Stimulated activated CD8-positive, alpha-beta memory T cell treated with anti-CD3 and anti-CD28 coated beads, Interleukin-7, amount 100 ng/mL, for 24 hours (primary cell): Measurements from ENCODE around the gene TOE1.

Experiments used
- DNase-seq: peaks from one replicate; pipeline ENCODE4 v3.0.0-alpha.2; 2020; ENCODE audit warnings: low read depth

The TOE1 gene

DNA sequence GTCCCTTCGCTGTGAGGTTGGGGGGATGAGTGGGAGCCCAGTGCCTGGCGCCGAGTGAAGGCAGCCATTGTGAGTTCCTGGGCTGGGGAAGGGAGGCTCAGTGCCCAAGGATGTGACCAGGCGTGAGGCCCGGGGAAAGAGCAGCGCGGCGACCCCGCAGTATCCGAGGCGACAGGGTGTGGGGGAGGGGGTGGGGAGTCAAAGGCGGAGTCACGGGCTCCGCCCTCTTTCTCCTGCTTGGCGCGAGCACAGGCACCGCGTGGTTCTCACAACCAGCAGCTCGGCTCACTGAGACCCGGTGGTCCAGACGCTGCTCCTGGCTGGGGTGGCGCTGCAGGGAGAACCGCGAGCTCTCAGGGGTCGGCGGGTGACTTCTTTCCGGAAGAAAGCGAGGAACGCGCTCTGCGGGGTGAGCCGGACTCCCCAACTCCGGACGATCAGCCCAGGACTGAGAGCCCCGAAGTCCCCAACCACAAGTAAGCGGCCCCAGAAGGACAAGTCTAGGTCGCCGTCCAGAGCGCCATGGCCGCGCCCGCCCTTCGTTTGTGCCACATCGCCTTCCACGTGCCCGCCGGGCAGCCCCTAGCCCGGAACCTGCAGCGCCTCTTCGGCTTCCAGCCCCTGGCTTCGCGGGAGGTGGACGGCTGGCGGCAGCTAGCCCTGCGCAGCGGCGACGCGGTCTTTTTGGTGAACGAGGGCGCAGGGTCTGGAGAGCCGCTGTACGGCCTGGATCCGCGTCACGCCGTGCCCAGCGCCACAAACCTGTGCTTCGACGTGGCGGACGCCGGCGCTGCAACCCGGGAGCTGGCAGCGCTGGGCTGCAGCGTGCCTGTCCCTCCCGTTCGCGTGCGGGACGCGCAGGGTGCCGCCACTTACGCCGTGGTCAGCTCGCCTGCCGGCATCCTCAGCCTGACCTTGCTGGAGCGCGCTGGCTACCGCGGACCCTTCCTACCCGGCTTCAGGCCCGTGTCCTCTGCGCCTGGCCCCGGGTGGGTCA is 13.0 kb upstream of the TOE1 start, which contains the start of gene HPDL:
HPDL (plus strand) TSS at position 269 of the 997 bp plus-strand sequence; CDS start at position 523, 254 bp downstream.
- DNase-seq: peak; percentile 51

DNA sequence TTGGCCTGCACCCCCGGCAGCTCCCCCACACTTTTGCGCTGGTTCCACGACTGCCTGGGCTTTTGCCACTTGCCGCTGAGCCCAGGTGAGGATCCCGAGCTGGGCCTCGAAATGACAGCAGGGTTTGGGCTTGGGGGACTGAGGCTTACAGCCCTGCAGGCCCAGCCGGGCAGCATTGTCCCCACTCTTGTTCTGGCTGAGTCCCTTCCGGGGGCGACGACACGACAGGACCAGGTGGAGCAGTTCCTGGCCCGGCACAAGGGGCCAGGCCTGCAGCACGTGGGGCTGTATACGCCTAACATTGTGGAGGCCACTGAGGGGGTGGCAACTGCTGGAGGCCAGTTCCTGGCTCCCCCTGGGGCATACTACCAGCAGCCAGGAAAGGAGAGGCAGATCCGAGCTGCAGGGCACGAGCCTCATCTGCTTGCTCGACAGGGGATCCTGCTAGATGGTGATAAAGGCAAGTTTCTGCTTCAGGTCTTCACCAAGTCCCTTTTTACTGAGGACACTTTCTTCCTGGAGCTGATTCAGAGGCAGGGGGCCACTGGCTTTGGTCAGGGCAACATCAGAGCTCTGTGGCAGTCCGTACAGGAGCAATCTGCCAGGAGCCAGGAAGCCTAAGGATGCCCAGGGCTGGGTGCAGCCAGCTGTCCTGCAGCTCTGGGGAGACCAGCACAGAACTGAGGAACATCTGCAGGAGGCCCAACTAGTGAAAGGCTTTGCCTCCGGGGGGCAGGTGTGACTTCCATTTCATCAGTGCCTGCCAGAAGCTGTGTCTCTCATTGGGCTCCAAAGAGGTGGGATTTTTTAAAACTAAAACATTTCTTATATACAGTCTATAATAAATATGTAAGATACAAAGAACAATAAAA is 12.1 kb upstream of the TOE1 start:
- no peak for DNase-seq

DNA sequence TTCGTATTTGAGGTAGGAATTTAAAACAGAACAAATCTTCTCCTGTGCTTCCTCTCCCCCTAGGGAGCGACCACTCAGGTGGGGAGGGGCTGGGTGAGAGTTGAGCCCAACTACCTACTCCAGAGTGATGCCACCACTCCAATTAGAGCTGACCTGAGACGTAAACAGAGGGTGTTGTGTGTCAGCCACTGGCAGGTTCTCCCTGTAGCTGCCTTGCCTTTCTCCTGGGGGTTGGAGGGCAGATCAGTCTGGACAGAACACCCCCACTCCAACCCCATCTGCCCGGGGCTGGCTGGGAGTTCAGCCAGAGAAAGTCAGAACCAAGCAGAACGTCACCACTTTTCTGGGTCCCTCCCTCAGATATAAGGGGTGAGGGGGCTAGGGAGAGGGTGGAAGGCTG is 11.3 kb upstream of the TOE1 start:
- DNase-seq: no peak

DNA sequence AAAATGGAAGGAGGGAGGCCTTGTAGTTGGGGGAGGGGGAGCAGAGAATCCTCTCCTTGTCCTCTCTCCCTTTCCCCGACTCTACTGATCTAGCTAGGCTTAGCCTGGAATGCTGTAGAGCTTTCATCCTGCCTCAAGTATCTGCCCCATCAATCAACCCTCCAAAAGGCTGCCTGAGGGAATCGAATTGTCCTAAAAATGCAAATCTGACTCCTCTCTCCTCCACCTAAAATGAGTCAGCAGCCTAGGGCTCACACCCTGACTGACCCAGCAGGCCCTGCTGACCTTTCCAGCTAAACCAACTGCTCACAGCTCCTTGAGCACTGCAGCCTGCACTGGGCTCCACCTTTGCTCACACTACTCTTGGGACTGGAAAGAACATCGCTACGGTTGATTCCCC is 10.5 kb upstream of the TOE1 start:
- DNase-seq: no peak

GRCh38 chr1:45331436-45332345 is 8.3 kb upstream of the TOE1 start:
- no peak for DNase-seq

DNA sequence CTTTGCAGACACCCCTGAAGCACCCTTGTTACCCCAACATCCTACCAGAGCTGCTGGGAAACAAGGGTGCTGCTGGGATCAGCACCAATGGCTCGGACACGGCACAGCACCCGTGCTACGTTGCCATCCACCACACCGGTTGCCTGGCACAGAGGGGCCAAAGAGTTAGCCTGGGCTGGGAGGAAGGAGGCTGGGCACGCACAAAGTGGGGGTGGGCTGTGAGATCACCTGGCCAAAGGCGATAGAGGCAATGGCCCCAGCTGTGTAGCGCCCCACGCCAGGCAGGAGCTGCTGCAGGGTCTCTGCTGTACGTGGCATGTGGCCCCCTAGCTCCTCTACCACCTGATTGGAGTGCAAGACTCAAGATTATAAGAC is 7.6 kb upstream of the TOE1 start:
- no peak for DNase-seq

GRCh38 chr1:45334308-45335245 is 5.4 kb upstream of the TOE1 start:
- no peak for DNase-seq

GRCh38 chr1:45335855-45336324 is 4.1 kb upstream of the TOE1 start:
- no peak for DNase-seq

DNA sequence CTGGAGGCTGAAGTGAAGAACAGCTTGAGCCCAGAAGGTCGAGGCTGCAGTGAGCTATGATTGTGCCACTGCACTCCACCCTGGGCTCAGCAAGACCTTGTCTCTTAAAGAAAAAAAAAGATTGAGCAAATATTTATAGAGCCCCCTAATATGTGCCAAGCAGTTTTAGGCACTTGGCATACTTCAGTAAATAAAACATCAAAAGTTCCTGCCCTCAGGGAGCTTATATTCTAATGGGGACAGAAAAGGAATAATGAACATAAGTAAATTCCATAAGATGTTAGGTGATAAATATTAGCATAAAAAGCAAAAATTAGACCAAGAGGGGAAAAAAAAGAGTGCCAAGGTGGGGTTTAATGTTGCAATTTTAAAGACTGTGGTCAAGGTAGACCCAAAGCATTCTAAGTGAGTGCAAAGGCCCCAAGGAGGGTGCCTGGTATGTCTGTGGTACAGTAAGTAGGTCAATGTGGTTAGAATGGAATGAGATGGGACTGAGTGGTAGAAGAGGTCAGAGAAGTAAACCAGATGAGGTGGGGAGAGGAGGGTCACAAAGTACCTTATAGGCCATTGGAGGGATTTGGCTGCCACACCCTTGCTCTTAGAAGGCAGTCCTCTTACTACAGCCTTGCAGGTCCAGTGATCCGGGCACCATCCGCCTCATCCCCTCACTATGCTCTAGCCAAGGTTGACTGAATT is 2.2 kb upstream of the TOE1 start:
- no peak for DNase-seq

DNA sequence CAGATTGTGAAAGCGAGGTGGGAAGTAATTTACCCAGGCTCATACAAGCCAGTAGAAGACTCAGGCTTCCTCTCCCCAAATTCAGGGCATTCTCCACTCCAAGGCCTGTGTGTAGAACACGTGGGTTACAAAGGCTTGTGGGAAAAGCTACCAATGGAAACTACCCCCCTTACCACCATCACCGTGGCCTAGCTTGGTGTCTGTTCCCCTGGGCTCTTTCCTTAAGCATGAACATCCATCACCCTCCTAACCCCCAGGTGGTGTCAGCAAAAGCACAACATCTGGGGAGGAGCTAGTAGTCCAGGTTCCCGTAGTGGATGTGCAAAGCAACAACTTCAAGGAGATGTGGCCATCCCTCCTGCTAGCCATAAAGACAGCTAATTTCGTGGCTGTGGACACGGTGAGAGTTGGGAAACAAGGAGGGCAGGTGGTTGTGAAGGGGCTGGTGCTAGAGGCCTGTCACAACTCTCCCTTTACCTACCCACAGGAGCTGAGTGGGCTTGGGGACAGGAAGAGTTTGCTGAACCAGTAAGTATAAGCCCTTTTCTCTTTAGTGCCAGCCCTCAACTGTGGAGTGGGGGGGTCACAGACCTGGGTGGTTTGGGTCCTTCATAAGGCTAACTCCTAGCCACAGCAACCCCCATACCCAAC is 971 bp downstream of the TOE1 start:
- no peak for DNase-seq

DNA sequence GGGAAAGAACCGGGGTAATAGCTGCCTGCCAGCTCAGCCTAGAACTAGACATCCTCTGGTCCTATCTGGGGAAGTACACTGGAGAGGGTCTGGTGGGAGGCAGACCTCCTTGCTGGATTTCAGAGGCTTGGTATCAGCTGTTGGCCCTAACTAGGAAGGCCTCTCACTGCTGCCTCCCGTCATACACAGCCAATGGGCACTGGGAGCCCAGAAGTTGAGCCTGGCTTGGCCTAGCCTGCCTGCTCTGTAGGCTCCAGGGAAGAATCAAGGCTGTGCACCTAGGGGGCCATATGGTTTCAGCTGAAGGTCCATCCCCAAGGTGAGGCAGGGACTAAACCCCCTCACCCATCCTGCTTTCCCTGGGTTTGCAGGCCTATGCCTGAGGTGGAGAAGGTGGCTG is 4.5 kb downstream of the TOE1 start:
- DNase-seq: no peak

DNA sequence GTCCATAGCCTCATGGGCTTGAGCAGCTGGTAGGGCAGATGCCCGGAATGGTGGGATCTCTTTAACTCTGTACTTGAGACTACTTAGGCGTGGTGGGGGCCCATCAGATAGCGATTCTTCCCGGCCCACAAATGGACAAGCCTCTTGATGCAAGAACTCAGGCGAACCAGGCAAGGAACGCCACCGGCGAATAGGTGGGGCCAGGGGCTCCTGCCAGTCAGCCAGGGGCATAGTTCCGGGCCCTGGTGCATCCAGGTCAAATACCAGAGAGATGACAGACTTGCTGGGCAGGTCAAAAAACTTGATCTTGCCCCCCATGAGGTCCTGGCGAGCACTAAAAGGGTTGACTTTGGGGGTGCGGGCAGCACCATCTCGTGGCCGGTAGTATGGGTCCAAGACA is 5.0 kb downstream of the TOE1 start:
- no peak for DNase-seq

- no peak for DNase-seq
Measured at GRCh38 chr1:45346473-45346872, 6.5 kb downstream of the TOE1 start.

DNA sequence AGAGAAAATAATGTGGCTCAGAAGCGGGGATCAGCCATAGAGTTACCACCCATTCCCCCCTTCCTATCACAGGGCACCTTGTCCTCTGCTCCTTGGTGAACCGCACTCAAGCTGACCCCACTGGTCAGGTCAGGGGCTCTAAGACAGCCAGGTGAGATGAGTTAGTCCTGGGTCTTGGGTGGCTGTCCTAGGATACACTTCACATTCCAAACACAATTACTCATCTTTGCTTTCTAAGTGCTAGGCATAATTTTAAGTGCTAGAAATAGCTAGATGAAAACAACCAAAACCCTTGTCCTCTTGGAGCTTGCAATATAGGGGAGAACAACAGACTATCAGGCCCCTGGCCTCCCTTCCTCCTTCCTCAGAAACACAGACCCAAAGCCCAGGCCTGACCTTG is 8.1 kb downstream of the TOE1 start:
- no peak for DNase-seq

DNA sequence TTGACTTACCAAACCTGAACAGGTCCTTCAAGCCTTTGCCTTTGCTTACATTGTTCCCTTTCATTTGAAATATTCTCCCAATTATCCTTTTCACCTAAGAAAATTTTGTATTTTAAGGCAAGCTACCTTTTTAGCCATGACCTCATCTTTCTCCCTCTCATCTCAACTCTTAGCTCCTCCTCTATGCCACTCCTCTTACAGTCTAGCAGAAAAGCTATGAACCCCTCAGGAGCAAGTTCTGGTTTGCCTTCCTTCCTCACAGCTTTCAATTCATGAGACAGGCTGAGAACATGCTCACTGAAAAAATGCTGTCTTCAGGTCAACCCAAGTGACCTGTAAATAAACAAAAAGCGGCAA is 8.6 kb downstream of the TOE1 start:
- DNase-seq: no peak

GRCh38 chr1:45348966-45349677 is 9.2 kb downstream of the TOE1 start:
- DNase-seq: no peak

DNA sequence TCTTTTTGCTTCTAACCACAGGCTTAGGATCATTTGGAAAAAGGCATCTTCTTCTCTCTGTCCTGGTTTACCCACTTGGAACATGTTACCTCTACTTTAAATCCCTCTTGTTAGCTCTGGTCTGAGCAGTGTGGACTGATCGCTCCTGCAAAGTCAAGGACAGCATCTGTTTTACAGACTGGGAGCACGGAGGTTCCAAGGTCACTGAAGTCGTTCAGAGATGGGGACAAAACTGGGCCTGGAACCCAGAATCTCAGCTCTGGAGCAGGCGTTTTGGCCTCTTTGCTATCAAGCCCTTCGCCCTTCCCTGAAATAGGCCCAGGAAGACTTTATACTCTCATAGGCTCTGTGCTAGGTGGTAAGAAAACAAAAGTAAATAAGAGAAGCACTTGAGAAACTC is 11.5 kb downstream of the TOE1 start:
- no peak for DNase-seq

- DNase-seq: no peak
Measured at GRCh38 chr1:45353685-45354084, 13.7 kb downstream of the TOE1 start.

GRCh38 chr1:45354838-45355237 is 14.9 kb downstream of the TOE1 start:
- no peak for DNase-seq
